Measurements from ENCODE around the gene IZUMO1R. TPM values are rescaled to one million over a fixed set of nuclear protein-coding genes. Genes with fewer than 3 reads are reported as not detected.
"Not testable (repeated sequence)": the region's sequence is repeated elsewhere in the genome, so short reads cannot be mapped to it uniquely, and the experiment has no call there.

The IZUMO1R gene
- total RNA-seq, 1 donor from 2014 or later: not detected

GRCh38 chr11:94325681-94326080 lies 21.3 kb downstream of the IZUMO1R start:
- DNase-seq (ENCODE audit: low read depth in 2 of 2): peak; percentile 41 to 61

GRCh38 chr11:94326947-94327346 lies 22.6 kb downstream of the IZUMO1R start:
- no peak for DNase-seq (ENCODE audit: low read depth in 2 of 2)

GRCh38 chr11:94328587-94329080 lies 24.3 kb downstream of the IZUMO1R start:
- no peak for DNase-seq (ENCODE audit: low read depth in 2 of 2)

- DNase-seq (ENCODE audit: low read depth in 2 of 2): no peak
These were observed 25.1 kb downstream of the IZUMO1R start for GRCh38 chr11:94329501-94329900.

DNA sequence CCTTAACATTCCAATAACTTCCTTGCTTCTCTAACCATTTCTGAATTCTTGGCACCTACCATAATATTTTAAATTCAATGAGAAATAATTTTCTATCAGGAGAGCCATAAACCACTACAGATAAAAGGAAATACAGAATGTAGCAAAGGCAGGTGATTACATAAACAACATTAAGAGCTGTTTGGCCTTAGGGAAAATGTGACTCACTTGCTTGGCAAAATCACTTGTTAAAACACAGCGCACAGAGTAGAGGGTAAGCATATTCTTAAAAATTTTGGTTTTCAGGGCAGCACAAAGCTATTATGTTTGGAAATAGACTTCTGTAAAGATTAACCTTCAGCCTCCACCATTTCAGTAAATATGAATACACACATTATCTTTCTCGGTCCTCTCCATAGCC lies 26.4 kb downstream of the IZUMO1R start:
- no peak for DNase-seq (ENCODE audit: low read depth in 2 of 2)

DNA sequence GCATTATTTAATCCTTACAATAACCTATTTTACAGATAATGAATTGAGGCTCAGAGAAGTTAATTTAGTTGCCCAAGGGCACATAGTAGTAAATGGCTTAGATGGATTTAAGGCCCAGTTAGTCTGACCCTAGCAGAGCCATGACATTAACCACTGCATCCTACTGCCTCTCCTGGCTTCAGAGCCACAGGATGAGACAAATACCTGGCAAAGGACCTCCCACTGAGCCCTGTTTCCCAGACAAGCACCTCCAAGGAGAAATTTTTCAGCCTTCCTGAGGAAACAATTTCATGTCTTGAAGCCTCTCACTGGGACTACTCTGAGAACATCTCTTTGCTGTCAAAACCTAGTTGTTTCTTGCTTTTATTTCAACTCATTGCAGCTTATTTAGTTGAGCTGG lies 28.4 kb downstream of the IZUMO1R start:
- DNase-seq (ENCODE audit: low read depth in 2 of 2): no peak

- no peak for DNase-seq (ENCODE audit: low read depth in 2 of 2)
These were observed 31.7 kb downstream of the IZUMO1R start for GRCh38 chr11:94336033-94336432.

GRCh38 chr11:94338651-94339050 lies 34.3 kb downstream of the IZUMO1R start:
- DNase-seq (ENCODE audit: low read depth in 2 of 2): no peak

GRCh38 chr11:94342250-94342649 lies 37.9 kb downstream of the IZUMO1R start:
- no peak for DNase-seq (ENCODE audit: low read depth in 2 of 2)

- DNase-seq (ENCODE audit: low read depth in 2 of 2): no peak
These were observed 39.1 kb downstream of the IZUMO1R start for GRCh38 chr11:94343495-94343894.

GRCh38 chr11:94346311-94346710 lies 41.9 kb downstream of the IZUMO1R start:
- DNase-seq (ENCODE audit: low read depth in 2 of 2): not testable (repeated sequence)

DNA sequence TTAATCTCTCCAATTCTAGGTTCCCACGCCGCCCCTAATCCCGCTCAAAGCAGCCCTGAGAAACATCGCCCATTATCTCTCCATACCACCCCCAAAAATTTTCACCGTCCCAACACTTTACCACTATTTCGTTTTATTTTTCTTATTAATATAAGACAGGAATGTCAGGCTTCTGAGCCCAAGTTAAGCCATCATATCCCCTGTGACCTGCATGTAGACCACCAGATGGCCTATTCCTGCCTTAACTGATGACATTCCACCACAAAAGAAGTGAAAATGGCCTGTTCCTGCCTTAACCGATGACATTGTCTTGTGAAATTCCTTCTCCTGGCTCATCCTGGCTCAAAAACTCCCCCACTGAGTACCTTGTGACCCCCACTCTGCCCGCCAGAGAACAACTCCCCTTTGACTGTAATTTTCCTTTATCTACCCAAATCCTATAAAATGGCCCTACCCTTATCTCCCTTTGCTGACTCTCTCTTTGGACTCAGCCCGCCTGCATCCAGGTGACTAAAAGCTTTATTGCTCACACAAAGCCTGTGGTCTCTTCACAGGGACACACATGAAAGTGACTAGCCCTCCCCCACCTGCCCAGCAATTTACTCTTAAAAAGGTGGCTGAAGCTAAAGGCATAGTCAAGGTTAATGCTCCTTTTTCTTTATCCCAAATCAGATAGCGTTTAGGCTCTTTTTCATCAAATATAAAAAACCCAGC lies 46.6 kb downstream of the IZUMO1R start:
- not testable (repeated sequence) for DNase-seq (ENCODE audit: low read depth in 2 of 2)

Other genes with a start within 250 kb of the IZUMO1R start
- gene PANX1, start 175.7 kb upstream of the IZUMO1R start, total RNA-seq: 14.8 and 23.0 TPM in 2 replicates
- not detected in 2 replicates for gene GPR83, start 96.8 kb downstream of the IZUMO1R start, total RNA-seq
- gene MRE11, start 189.3 kb downstream of the IZUMO1R start, total RNA-seq: 10.1 and 10.2 TPM in 2 replicates
- gene ANKRD49, start 189.4 kb downstream of the IZUMO1R start, total RNA-seq: 6.8 and 10.1 TPM in 2 replicates
- not detected in 2 replicates for gene C11orf97, start 207.9 kb downstream of the IZUMO1R start, total RNA-seq
- gene FUT4, start 239.3 kb downstream of the IZUMO1R start, total RNA-seq: 2.8 and 6.3 TPM in 2 replicates